ENCODE data around the gene NELL2. TPM values are rescaled to one million over a fixed set of nuclear protein-coding genes. Genes with fewer than 3 reads are reported as not detected.

Gene NELL2
- total and polyA plus RNA-seq, 8 donors = 0.27 to 0.79 (median 0.71) TPM

DNA sequence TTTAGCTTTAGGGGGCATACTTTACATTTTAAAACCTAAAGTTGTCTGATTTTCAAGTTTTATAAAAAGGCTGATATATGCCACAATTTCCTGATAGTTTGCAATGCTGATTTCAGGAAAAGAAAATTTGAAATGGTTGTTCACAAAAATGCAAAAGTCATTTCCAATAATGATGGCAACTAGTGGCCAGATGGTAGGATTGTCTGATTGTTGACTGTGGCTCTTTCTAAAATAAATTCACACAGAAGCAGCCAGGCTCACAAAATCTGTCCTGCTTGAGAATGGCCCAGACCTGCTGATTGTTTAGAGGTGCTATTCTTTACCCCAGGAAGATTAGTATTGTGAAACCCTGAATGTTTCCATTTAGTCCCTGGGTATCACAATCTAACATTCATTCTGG, 220.3 kb downstream of the NELL2 start:
- no peak for DNase-seq
- intact Hi-C loops (cut with DNase I) = no loop called here
- Histone ChIP-seq H3K27me3 (no peaks in the 10 kb centered on the region), H3K27ac (no peak overlapping the region), H3K4me1 (no peaks in the 10 kb centered on the region), H3K36me3 (no peaks in the 10 kb centered on the region), H3K4me3 (no peak overlapping the region), H3K9me3 (no peaks in the 10 kb centered on the region)
- ATAC-seq = no peak
- FAIRE-seq = no peak
- TF ChIP-seq, protein P1, sequence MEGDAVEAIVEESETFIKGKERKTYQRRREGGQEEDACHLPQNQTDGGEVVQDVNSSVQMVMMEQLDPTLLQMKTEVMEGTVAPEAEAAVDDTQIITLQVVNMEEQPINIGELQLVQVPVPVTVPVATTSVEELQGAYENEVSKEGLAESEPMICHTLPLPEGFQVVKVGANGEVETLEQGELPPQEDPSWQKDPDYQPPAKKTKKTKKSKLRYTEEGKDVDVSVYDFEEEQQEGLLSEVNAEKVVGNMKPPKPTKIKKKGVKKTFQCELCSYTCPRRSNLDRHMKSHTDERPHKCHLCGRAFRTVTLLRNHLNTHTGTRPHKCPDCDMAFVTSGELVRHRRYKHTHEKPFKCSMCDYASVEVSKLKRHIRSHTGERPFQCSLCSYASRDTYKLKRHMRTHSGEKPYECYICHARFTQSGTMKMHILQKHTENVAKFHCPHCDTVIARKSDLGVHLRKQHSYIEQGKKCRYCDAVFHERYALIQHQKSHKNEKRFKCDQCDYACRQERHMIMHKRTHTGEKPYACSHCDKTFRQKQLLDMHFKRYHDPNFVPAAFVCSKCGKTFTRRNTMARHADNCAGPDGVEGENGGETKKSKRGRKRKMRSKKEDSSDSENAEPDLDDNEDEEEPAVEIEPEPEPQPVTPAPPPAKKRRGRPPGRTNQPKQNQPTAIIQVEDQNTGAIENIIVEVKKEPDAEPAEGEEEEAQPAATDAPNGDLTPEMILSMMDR (IDR thresholded peaks at IDR 0.05) = no peak

DNA sequence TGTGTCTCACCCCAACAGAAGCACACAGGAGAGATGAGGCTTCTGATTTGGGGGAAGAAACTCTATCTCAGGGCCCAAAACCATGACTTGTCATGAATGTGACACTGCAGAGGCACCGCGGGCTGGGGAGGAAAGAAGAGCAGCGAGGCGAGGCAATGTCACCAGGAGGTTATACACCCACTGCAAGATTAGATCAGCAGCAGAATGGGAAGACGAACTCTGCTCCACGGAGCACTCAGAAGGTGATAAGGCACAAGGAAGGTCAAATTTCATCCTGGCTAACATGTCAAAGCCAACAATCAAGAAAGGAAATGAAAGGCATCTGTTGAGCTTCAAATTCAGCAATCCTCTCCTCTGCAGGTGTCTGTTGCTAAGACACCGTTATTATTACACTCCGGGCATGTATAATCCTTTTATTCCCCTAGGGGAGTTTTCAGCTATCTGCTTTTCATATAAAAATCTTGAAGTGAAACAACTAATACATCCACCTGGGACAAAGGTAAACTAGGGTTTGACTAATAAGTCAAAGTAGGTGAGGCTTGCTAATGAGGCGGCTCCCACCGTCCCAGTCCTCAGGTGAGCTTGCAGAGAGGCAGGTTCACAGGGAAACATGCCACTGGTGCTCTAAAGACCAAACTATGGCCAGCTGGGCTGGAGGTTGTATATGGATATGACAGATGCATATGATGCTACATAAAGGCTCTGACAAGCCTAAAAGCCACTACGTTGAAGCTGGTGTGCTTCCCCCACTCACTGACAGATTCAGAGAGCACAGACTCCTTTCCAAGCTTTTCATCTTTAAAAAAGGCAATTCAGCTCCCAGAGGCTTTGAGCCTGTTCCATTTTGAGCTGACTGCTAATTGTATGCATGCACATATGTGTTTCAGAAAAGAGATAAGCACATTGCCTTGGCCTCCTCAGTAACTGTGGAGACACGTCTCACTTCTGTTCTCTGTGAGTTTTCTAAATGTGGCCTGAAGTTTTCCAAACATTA, 221.2 kb downstream of the NELL2 start:
- 17 to 23% methylated on average over 12 of the region's 12 CpGs for whole genome bisulfite sequencing, 2 donors
- ATAC-seq = no peak
- H3K27me3 ChIP-seq = no peaks in the 10 kb centered on the region
- no peak for FAIRE-seq
- H3K4me1 ChIP-seq = no peaks in the 10 kb centered on the region
- TF ChIP-seq, protein P1 (IDR thresholded peaks at IDR 0.05) = no peak
- no peaks in the 10 kb centered on the region for H3K36me3 ChIP-seq
- no peak for DNase-seq
- no peaks in the 10 kb centered on the region for H3K9me3 ChIP-seq
- H3K27ac ChIP-seq = no peak overlapping the region
- intact Hi-C loops (cut with DNase I) = no loop called here
- H3K4me3 ChIP-seq = no peak overlapping the region

DNA sequence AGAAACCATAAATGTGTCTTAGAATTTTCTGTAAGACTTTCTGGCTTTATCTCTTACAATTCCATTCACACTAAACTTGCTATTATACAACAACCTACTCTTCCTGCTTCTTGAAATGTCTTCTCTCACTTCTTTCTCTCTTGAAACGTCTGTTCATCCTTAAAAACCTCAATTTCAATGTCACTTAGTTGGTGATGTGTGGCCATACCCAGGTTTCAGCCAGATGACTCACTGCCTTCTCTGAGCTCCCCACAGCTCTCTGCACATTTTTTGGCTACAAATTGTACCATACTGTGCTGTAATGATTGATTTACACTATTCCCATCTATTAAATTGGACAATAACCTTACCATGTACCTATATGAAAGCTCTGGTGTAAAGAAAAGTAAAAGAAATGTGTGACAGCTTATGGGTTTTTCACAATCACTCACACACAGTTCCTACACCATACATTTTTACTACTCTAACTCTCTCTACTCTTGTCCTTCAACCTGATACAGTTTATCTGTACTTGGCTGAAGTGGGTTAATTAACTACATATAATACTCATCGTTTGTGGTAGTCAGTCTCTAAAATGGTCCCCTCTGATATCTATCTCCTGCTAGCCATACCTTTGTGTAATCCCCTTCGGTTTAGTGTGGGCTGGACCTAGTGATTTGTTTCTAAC, 222.1 kb downstream of the NELL2 start:
- WGBS, 2 donors = 28 to 33% methylated on average over 3 of the region's 3 CpGs
- FAIRE-seq = no peak

DNA sequence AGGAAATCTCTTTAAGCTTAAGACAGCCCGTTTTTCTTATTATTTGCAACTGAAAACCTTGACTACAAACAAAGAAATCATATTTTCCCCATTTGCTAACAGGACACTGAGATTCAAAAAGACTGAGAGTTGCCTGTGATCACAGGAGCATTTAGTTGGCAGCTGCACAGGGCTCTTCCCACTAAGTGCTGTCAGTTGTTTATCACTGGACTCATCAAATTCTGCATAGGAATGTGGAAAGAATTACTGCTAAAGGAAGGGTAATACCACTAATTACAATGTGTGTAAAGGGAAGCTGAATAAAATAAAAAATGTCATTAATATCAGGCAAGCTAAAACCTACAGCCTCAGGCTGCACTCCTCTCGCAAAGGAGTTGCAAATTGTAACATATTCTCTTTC, 226.4 kb downstream of the NELL2 start:
- TF ChIP-seq, protein P1 (IDR thresholded peaks at IDR 0.05) = no peak
- Histone ChIP-seq H3K27me3 (no peaks in the 10 kb centered on the region), H3K4me3 (no peak overlapping the region), H3K27ac (no peak overlapping the region), H3K9me3 (no peaks in the 10 kb centered on the region), H3K4me1 (no peaks in the 10 kb centered on the region), H3K36me3 (no peaks in the 10 kb centered on the region)
- DNase-seq = no peak
- no peak for ATAC-seq
- intact Hi-C loops (cut with DNase I) = no loop called here
- no peak for FAIRE-seq
- WGBS, 2 donors = 46 to 58% methylated on average over 2 of the region's 2 CpGs

More for the DNA sequence above, 222.1 kb downstream of the NELL2 start:
- TF ChIP-seq, protein P1 (IDR thresholded peaks at IDR 0.05) = no peak
- DNase-seq = no peak
- H3K36me3 ChIP-seq = no peaks in the 10 kb centered on the region
- no peaks in the 10 kb centered on the region for H3K27me3 ChIP-seq
- H3K9me3 ChIP-seq = no peaks in the 10 kb centered on the region
- intact Hi-C loops (cut with DNase I) = no loop called here
- no peaks in the 10 kb centered on the region for H3K4me1 ChIP-seq
- no peak overlapping the region for H3K27ac ChIP-seq
- ATAC-seq = no peak
- no peak overlapping the region for H3K4me3 ChIP-seq
